HepG2 (cell line): ENCODE measurements around the gene SNAP23. TPM values are rescaled to one million over a fixed set of nuclear protein-coding genes. Genes with fewer than 3 reads are reported as not detected.

ENCODE experiments used
- BHLHE40 ChIP-seq: IDR thresholded peaks from 2 replicates; pipeline ENCODE4 v1.6.1; 2011; ENCODE audit warnings: low read length, improper control_type of control experiment
- ELK4 ChIP-seq: sonication (generic); formaldehyde crosslinking; IDR thresholded peaks from 2 replicates; pipeline ENCODE4 v1.9.0; 2021; ENCODE audit warnings: missing genetic modification reagents, borderline replicate concordance
- FOXO1 ChIP-seq: sonication (generic); formaldehyde crosslinking; IDR thresholded peaks from 2 replicates; pipeline ENCODE4 v1.4.0; 2020; ENCODE audit warnings: missing genetic modification reagents
- GPN1 ChIP-seq: sonication (generic); formaldehyde crosslinking; IDR thresholded peaks from 2 replicates; pipeline ENCODE4 v1.5.1; 2020; ENCODE audit warnings: missing genetic modification reagents, borderline replicate concordance
- MBNL3 ChIP-seq: fragments of 250-450 bp; sonication (Bioruptor Pico); conservative IDR thresholded peaks from 2 replicates; pipeline ENCODE4 v1.8.0; 2022; ENCODE audit warnings: mild to moderate bottlenecking, inconsistent platforms
- NFYB ChIP-seq: sonication (generic); formaldehyde crosslinking; IDR thresholded peaks from 2 replicates; pipeline ENCODE4 v1.4.0; 2020; ENCODE audit warnings: missing genetic modification reagents
- NPAS2 ChIP-seq: sonication (generic); formaldehyde crosslinking; IDR thresholded peaks from 2 replicates; pipeline ENCODE4 v1.8.0; 2022; ENCODE audit warnings: mild to moderate bottlenecking, missing genetic modification reagents, borderline replicate concordance
- RAD21 ChIP-seq: fragments of 450-650 bp; formaldehyde crosslinking; IDR thresholded peaks from 2 replicates; pipeline ENCODE4 v1.5.0; 2020; ENCODE audit warnings: mild to moderate bottlenecking
- TEF ChIP-seq: sonication (generic); formaldehyde crosslinking; IDR thresholded peaks from 2 replicates; pipeline ENCODE4 v1.5.0; 2020; ENCODE audit warnings: missing genetic modification reagents
- XRCC5 ChIP-seq: fragments of 200-400 bp; formaldehyde crosslinking; optimal IDR thresholded peaks from 2 replicates; pipeline ENCODE3; 2017; ENCODE audit warnings: mild to moderate bottlenecking, low read length
- ZGPAT ChIP-seq: IDR thresholded peaks from 2 replicates; pipeline ENCODE4 v1.6.1; 2016; ENCODE audit warnings: mild to moderate bottlenecking
- ZKSCAN5 ChIP-seq: sonication (generic); formaldehyde crosslinking; IDR thresholded peaks from 2 replicates; pipeline ENCODE4 v1.5.1; 2020; ENCODE audit warnings: mild to moderate bottlenecking, missing genetic modification reagents
- ZNF136 ChIP-seq: sonication (generic); formaldehyde crosslinking; IDR thresholded peaks from 2 replicates; pipeline ENCODE4 v1.8.1; 2022; ENCODE audit warnings: low read depth, mild to moderate bottlenecking, moderate library complexity, missing genetic modification reagents
- ZNF143 ChIP-seq: sonication (generic); formaldehyde crosslinking; IDR thresholded peaks from 2 replicates; pipeline ENCODE4 v1.4.0; 2020; ENCODE audit warnings: missing genetic modification reagents
- ZNF496 ChIP-seq: sonication (generic); formaldehyde crosslinking; IDR thresholded peaks from 2 replicates; pipeline ENCODE4 v1.8.1; 2023; ENCODE audit warnings: mild to moderate bottlenecking, moderate library complexity, missing genetic modification reagents; ENCODE audit not compliant: insufficient replicate concordance
- ZNF562 ChIP-seq: sonication (generic); formaldehyde crosslinking; IDR thresholded peaks from 2 replicates; pipeline ENCODE4 v1.8.0; 2022; ENCODE audit warnings: missing genetic modification reagents, borderline replicate concordance
- ZNF672 ChIP-seq: sonication (generic); formaldehyde crosslinking; IDR thresholded peaks from 2 replicates; pipeline ENCODE4 v1.8.1; 2022; ENCODE audit warnings: missing genetic modification reagents
- ZNF850 ChIP-seq: sonication (generic); formaldehyde crosslinking; conservative IDR thresholded peaks from 2 replicates; pipeline ENCODE4 v1.9.0; 2021; ENCODE audit warnings: mild to moderate bottlenecking, missing genetic modification reagents
- ZSCAN12 ChIP-seq: sonication (generic); formaldehyde crosslinking; IDR thresholded peaks from 2 replicates; pipeline ENCODE4 v1.9.0; 2021; ENCODE audit warnings: mild to moderate bottlenecking, missing genetic modification reagents
- polyA plus RNA-seq, 8 experiments: library from polyadenylated mRNA; depleted of rRNA in 3 of 8; stranded (reverse) in 7 of 8; unstranded in 1 of 8; fragments of >200 nt; fragmentation: Illumina TruSeq in 4 of 8; extraction: Trizol in 4 of 8; gene quantifications; 2 replicates each; pipeline versions ENCODE4 v1.2.1 to v1.2.3, GENCODE V29; 2011 to 2016; ENCODE audit warnings: low read depth in 4 of 8, missing spikeins in 1 of 8, mixed read lengths in 1 of 8; ENCODE audit not compliant: insufficient read depth in 1 of 8
- total RNA-seq, 5 experiments: library from RNA; depleted of rRNA; stranded (reverse); fragments of >200 nt; fragmentation: Illumina TruSeq; extraction: Trizol; gene quantifications; 2 replicates each; pipeline ENCODE4 v1.2.3, GENCODE V29; 2016; ENCODE audit warnings: low read depth in 1 of 5
- TF ChIP-seq, protein P1 (sequence below): sonication (generic); formaldehyde crosslinking; IDR thresholded peaks from 2 replicates; pipeline ENCODE4 v1.5.0; 2020; ENCODE audit warnings: missing genetic modification reagents, mild to moderate bottlenecking, borderline replicate concordance
- TF ChIP-seq, protein P2 (sequence below): sonication (generic); formaldehyde crosslinking; IDR thresholded peaks from 2 replicates; pipeline ENCODE4 v1.4.0; 2020; ENCODE audit warnings: missing genetic modification reagents
- TF ChIP-seq, protein P3 (sequence below): sonication (generic); formaldehyde crosslinking; IDR thresholded peaks from 2 replicates; pipeline ENCODE4 v1.8.1; 2023; ENCODE audit warnings: missing genetic modification reagents, mild to moderate bottlenecking, borderline replicate concordance

The SNAP23 gene
- total and polyA plus RNA-seq, 2 of the 13 experiments (the other 11 are each of a cell fraction or from before 2014, with no cell fraction given), result 37.0 to 101 TPM

GRCh38 chr15:42548249-42549031 lies 53.0 kb downstream of the SNAP23 start, which contains the start of the genes HAUS2 and LRRC57 (continued):
- TF ChIP-seq NPAS2 (CRISPR knock-in tag) (no peak), ZNF562 (no peak), ZKSCAN5 (0 out of 2 replicates have a peak, but pooled peaks have one; percentile 51), TEF (CRISPR knock-in tag) (no peak), RAD21 (CRISPR knock-in tag) (no peak), BHLHE40 (no peak), GPN1 (CRISPR knock-in tag) (no peak), FOXO1 (peak; percentile 18; the same call in 1 of the 2 replicates), ZNF143 (CRISPR knock-in tag) (no peak; the same call in 1 of the 2 replicates), ZNF850 (CRISPR knock-in tag) (no peak), ZNF136 (CRISPR knock-in tag) (no peak), XRCC5 (peak; percentile 62), ZGPAT (CRISPR knock-in tag) (peak; percentile 76), ELK4 (CRISPR knock-in tag) (no peak), MBNL3 (CRISPR knock-in tag) (no peak), ZNF496 (CRISPR knock-in tag) (no peak), ZSCAN12 (CRISPR knock-in tag) (no peak; the same call in 1 of the 2 replicates), NFYB (CRISPR knock-in tag) (0 out of 2 replicates have a peak, but pooled peaks have one; percentile 28), ZNF672 (CRISPR knock-in tag) (no peak)
- TF ChIP-seq, protein P1, sequence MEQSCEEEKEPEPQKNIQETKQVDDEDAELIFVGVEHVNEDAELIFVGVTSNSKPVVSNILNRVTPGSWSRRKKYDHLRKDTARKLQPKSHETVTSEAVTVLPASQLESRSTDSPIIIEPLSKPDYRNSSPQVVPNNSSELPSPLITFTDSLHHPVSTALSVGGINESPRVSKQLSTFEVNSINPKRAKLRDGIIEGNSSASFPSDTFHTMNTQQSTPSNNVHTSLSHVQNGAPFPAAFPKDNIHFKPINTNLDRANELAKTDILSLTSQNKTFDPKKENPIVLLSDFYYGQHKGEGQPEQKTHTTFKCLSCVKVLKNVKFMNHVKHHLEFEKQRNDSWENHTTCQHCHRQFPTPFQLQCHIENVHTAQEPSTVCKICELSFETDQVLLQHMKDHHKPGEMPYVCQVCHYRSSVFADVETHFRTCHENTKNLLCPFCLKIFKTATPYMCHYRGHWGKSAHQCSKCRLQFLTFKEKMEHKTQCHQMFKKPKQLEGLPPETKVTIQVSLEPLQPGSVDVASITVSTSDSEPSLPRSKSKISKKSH (CRISPR knock-in tag), result no peak; the same call in none of the 2 replicates
- TF ChIP-seq, protein P2, sequence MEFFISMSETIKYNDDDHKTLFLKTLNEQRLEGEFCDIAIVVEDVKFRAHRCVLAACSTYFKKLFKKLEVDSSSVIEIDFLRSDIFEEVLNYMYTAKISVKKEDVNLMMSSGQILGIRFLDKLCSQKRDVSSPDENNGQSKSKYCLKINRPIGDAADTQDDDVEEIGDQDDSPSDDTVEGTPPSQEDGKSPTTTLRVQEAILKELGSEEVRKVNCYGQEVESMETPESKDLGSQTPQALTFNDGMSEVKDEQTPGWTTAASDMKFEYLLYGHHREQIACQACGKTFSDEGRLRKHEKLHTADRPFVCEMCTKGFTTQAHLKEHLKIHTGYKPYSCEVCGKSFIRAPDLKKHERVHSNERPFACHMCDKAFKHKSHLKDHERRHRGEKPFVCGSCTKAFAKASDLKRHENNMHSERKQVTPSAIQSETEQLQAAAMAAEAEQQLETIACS, result no peak
- TF ChIP-seq, protein P3, sequence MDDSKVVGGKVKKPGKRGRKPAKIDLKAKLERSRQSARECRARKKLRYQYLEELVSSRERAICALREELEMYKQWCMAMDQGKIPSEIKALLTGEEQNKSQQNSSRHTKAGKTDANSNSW (CRISPR knock-in tag), result no peak; the same call in 1 of the 2 replicates
